Mammary microvascular endothelial cell (primary cell): ENCODE data around the gene KDM5B. TPM values are rescaled to one million over a fixed set of nuclear protein-coding genes. Genes with fewer than 3 reads are reported as not detected.

Experiments
- total RNA-seq: library from RNA; depleted of rRNA; stranded (reverse); fragments of >200 nt; gene quantifications from 2 replicates; pipeline ENCODE4 v1.2.3, GENCODE V29; 2015

The KDM5B gene
- 15.6 and 16.5 TPM in 2 replicates for total RNA-seq

DNA sequence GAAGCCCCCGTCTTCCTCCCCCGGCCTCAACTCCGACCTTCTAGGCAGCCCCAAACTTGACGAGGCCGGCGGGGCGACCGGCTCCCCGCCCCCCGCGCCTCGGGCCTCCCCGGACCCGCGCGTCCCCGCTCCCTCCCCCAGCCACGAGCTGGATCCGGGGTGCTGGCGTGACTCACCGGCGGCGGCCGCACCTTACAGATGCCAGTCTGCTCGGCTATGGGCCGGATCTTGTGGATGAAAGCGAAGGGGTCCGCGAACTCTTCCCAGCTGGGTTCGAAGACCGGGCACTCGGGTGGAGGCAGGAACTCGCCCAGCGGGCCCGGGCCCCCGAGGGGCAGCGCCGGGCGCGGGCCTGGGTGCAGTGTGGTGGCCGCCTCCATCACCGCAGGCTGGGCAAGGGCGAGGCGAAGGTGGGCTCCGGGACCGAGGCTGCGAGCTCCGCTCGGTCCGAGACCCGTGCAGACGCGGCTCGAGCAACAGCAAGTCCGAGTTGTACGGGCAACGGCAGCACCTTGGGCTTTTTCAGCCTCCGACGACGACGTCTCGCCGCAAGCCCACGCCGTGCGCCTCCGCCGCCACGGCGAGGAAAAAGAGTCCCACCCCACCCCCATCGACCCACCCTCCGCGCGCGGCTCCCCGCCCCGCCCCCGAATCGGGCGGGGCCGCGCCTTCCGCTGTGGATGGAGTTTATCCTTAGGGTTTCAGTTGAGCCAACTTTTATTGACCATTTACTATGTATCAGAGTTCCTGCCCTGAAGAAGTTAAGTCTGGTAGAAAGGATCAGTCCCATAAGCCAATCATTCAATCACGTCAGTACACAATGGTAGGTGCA is at the start of gene KDM5B:
Gene KDM5B (minus strand): TSS at position 496 of the 832 bp plus-strand sequence. CDS start 116 bp downstream, at position 380.

DNA sequence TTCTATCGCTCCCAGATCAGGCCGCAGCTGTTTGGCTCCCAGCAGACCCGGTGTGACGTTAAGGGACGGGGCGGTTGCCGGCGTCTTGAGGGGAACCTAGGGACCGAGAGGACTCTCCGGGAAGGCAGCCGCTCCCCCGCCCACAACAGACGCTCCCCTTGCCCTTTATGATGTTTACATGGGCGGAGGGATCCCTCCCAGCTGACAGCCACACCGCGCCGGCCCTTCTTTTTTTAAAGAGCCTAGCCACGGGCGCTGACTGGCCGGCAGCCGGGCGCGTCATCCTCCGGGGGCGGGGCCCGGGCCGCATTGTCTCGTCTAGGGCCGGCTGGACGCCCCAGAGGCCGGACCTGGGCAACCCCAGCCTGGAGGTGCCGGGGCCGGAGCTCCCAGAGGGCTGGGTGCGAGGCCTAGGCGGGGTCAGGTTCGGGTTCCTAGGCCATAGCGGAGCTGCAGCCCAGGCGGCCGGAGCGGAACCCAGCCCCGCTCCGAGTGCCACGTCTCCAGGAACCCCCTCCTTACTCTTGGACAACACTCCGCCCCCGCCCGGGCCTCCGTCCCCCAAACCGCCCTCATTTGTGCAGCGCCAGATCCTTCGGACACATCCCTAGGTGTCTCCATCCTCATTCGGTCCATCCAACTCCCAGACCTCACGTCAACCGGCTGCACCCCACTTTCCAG is 2.5 kb upstream of the KDM5B start, which contains the start of gene PCAT6:
Gene PCAT6 (plus strand): TSS at position 340 of the 681 bp plus-strand sequence.

DNA sequence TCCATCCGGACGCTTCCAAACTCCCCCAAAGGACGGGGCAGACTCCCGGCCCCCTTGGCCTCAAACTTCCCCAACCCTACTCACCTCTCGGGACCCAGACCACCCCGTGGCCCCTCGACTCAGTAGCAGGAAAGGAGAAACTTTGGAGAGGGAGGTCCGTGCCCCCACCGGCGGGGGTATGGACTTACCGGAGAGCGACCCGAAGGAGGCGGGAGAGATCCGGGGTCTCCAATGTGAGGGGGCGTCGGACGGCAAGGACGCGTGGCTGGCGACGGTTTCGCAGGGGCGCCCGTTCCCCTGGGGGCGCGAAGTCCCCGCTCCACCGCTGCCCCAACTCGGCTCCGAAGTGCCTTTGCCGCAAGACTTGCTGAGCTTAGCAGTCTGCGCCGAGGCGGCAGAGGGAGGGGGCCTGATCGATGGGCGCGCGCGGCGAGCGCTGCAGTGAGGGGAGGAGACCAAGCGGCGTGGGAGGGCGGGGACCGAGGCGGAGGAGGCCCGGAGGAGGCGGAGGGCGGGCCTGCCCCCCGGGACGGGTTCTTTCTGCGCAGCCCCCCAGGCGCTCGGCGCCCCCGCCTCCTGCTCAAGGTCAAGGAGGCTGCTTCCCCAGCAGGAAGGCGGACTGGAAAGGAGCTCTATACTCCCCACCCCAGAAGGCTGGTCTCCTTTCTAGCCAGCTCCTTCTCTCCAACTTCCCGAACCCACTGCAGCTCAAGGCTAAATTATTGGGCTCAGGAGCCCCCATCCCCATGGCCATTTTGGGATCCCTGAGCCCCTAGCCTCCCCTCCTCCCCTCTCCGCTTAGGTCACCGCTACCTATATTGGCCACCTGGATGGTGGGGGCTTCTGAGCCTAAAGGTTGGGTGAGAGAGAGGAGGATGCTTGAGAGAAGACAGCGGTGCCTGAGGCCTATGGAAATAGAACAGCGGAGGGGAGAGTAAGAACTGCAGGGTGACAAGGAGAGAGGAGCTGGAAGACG is 97.9 kb downstream of the KDM5B start, which contains the start of gene SYT2:
Gene SYT2 (minus strand): TSS at position 385 of the 976 bp plus-strand sequence. CDS start 104,682 bp downstream, outside the sequence.

Other genes with a start within 250 kb of the KDM5B start
- not detected in 2 replicates for gene SYT2, start 98.0 kb downstream of the KDM5B start, total RNA-seq
- gene PCAT6, start 2.5 kb upstream of the KDM5B start, total RNA-seq, result not detected in 2 replicates
- 9.5 and 10.2 TPM in 2 replicates for gene RABIF, start 80.7 kb upstream of the KDM5B start, total RNA-seq
- gene KLHL12, start 118.8 kb upstream of the KDM5B start, total RNA-seq, result 18.7 and 21.1 TPM in 2 replicates
- 77.1 and 83.2 TPM in 2 replicates for gene ADIPOR1, start 149.9 kb upstream of the KDM5B start, total RNA-seq
- gene CYB5R1, start 158.8 kb upstream of the KDM5B start, total RNA-seq, result 21.3 and 27.8 TPM in 2 replicates
- 75.2 and 77.9 TPM in 2 replicates for gene TMEM183A, start 199.0 kb upstream of the KDM5B start, total RNA-seq
- under 0.01 TPM in 2 replicates for gene PPFIA4, start 218.1 kb upstream of the KDM5B start, total RNA-seq